Measurements from ENCODE around the gene TMC8.
A peak's percentile ranks its signal among the peaks of the same experiment; 100 is the strongest.
"Not testable (repeated sequence)": the region's sequence is repeated elsewhere in the genome, so short reads cannot be mapped to it uniquely, and the experiment has no call there.

The TMC8 gene

GRCh38 chr17:78170692-78171590, 40.4 kb downstream of the TMC8 start:
- peaks cover 41% of the 10 kb centered on the region for H3K36me3 ChIP-seq (ENCODE audit: control insufficient read depth, insufficient read depth, low read length)
- H3K9ac ChIP-seq (ENCODE audit: low read length): no peak overlapping the region
- H3K9me3 ChIP-seq (ENCODE audit: control insufficient read depth, insufficient read depth, low read depth, low read length): no peaks in the 10 kb centered on the region
- H3K27me3 ChIP-seq (ENCODE audit: control insufficient read depth, insufficient read depth, low read length): no peaks in the 10 kb centered on the region
- H3K4me1 ChIP-seq (ENCODE audit: control insufficient read depth, insufficient read depth, low read length): peaks cover 39% of the 10 kb centered on the region
- no peak overlapping the region for H3K27ac ChIP-seq (ENCODE audit: low read depth, low read length)
- no peak overlapping the region for H3K4me3 ChIP-seq (ENCODE audit: low read depth, low read length)

GRCh38 chr17:78171591-78172248, 41.1 kb downstream of the TMC8 start:
- Histone ChIP-seq H3K36me3 (ENCODE audit: control insufficient read depth, insufficient read depth, low read length) (peaks cover 46% of the 10 kb centered on the region), H3K4me1 (ENCODE audit: control insufficient read depth, insufficient read depth, low read length) (peaks cover 42% of the 10 kb centered on the region)
- not testable (repeated sequence) for H3K27me3 ChIP-seq (ENCODE audit: control insufficient read depth, insufficient read depth, low read length); H3K9me3 ChIP-seq (ENCODE audit: control insufficient read depth, insufficient read depth, low read depth, low read length); H3K27ac ChIP-seq (ENCODE audit: low read depth, low read length); H3K4me3 ChIP-seq (ENCODE audit: low read depth, low read length); H3K9ac ChIP-seq (ENCODE audit: low read length)

- Histone ChIP-seq H3K36me3 (ENCODE audit: control insufficient read depth, insufficient read depth, low read length) (peaks cover 46% of the 10 kb centered on the region), H3K9me3 (ENCODE audit: control insufficient read depth, insufficient read depth, low read depth, low read length) (no peaks in the 10 kb centered on the region), H3K9ac (ENCODE audit: low read length) (no peak overlapping the region), H3K4me1 (ENCODE audit: control insufficient read depth, insufficient read depth, low read length) (peaks cover 42% of the 10 kb centered on the region), H3K4me3 (ENCODE audit: low read depth, low read length) (no peak overlapping the region), H3K27me3 (ENCODE audit: control insufficient read depth, insufficient read depth, low read length) (no peaks in the 10 kb centered on the region), H3K27ac (ENCODE audit: low read depth, low read length) (peak overlapping the region; percentile 26; the same call in 1 of the 2 replicates)
Measured at GRCh38 chr17:78172249-78173051, 41.9 kb downstream of the TMC8 start.

DNA sequence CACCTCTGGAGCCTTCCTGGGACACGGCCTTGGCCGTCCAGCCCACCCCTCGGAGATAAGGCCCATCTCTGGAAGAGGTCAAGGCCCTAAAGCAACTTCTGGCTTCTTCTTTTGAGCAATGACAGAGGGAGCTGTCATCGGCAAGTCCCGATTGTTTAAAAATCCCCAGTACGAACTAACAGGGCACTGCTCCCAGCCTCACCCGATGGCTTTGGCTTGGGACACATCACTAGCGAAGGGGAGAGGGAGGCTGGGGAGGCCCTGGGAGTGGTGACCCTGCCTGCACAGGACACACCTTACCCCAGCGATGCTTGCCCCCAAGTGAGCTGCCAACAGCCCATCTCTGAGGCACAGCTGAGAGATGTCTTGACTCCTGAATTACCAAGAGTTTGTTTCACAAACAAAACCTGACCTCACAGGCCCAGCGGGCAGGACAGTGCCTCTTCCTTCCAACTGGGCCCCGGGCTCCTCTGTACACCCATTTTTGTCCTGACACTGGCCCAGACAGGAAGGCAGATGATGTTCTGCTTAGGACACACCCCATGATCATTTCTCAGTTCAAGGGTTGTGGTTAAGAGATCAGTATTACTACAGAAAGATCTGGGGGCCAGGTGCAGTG, 42.6 kb downstream of the TMC8 start:
- peaks cover 42% of the 10 kb centered on the region for H3K4me1 ChIP-seq (ENCODE audit: control insufficient read depth, insufficient read depth, low read length)
- H3K27me3 ChIP-seq (ENCODE audit: control insufficient read depth, insufficient read depth, low read length): no peaks in the 10 kb centered on the region
- H3K36me3 ChIP-seq (ENCODE audit: control insufficient read depth, insufficient read depth, low read length): peaks cover 48% of the 10 kb centered on the region
- no peak overlapping the region for H3K4me3 ChIP-seq (ENCODE audit: low read depth, low read length)
- H3K9ac ChIP-seq (ENCODE audit: low read length): no peak overlapping the region
- H3K9me3 ChIP-seq (ENCODE audit: control insufficient read depth, insufficient read depth, low read depth, low read length): no peaks in the 10 kb centered on the region
- peak overlapping the region; percentile 26; the same call in 1 of the 2 replicates for H3K27ac ChIP-seq (ENCODE audit: low read depth, low read length)

DNA sequence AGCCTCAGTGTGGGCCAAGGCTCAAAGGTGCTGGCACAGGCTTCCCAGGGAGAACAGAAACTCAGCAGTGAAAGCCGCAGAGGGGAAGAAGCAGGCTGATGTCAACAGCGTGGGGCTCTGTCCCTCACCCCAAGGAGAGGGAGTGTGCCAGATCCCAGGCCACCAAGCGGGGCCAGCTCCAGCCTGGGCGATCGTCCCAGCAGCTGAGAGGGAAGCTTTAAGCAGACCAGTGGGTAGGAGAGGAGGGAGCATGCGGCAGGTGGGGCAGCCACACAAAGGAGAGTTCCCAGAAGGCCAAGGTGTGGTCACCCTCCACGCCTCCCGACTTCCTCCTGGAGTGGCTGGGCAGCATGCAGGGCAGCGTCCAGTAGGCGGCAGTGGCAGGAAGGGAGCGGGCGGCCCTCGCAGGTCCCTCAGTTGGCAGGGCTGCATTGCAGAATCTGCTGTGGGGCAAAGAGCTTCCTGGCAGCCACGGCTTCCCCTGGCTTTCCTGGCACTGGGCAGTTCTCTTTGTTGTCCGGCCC, 43.8 kb downstream of the TMC8 start:
- Histone ChIP-seq H3K4me1 (ENCODE audit: control insufficient read depth, insufficient read depth, low read length) (peaks cover 39% of the 10 kb centered on the region), H3K9me3 (ENCODE audit: control insufficient read depth, insufficient read depth, low read depth, low read length) (no peaks in the 10 kb centered on the region), H3K9ac (ENCODE audit: low read length) (no peak overlapping the region), H3K4me3 (ENCODE audit: low read depth, low read length) (no peak overlapping the region), H3K27ac (ENCODE audit: low read depth, low read length) (no peak overlapping the region), H3K27me3 (ENCODE audit: control insufficient read depth, insufficient read depth, low read length) (no peaks in the 10 kb centered on the region), H3K36me3 (ENCODE audit: control insufficient read depth, insufficient read depth, low read length) (peaks cover 60% of the 10 kb centered on the region)

- Histone ChIP-seq H3K9ac (ENCODE audit: low read length) (no peak overlapping the region), H3K4me3 (ENCODE audit: low read depth, low read length) (no peak overlapping the region), H3K27me3 (ENCODE audit: control insufficient read depth, insufficient read depth, low read length) (no peaks in the 10 kb centered on the region), H3K27ac (ENCODE audit: low read depth, low read length) (no peak overlapping the region), H3K36me3 (ENCODE audit: control insufficient read depth, insufficient read depth, low read length) (peaks cover 66% of the 10 kb centered on the region), H3K9me3 (ENCODE audit: control insufficient read depth, insufficient read depth, low read depth, low read length) (no peaks in the 10 kb centered on the region), H3K4me1 (ENCODE audit: control insufficient read depth, insufficient read depth, low read length) (peaks cover 33% of the 10 kb centered on the region)
Measured at GRCh38 chr17:78174870-78175642, 44.5 kb downstream of the TMC8 start.

DNA sequence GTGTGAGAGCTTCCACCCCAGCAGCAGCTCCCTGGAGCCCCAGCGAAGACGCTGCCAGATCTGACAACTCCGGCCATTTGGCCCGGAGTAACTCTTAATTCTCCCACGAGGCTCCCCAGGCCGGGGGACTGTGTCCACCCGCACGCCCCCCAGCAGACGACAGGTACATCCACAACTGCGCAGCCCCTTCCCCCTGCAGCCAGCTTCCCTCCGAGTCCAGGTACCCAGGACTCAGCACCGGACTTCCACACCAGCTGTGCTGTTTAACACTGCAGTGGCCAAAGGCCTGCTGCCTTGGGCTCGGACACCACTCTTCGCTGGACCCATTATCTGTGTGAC, 45.0 kb downstream of the TMC8 start:
- peaks cover 72% of the 10 kb centered on the region for H3K36me3 ChIP-seq (ENCODE audit: control insufficient read depth, insufficient read depth, low read length)
- H3K9ac ChIP-seq (ENCODE audit: low read length): no peak overlapping the region
- H3K27me3 ChIP-seq (ENCODE audit: control insufficient read depth, insufficient read depth, low read length): no peaks in the 10 kb centered on the region
- H3K4me1 ChIP-seq (ENCODE audit: control insufficient read depth, insufficient read depth, low read length): peaks cover 31% of the 10 kb centered on the region
- H3K27ac ChIP-seq (ENCODE audit: low read depth, low read length): no peak overlapping the region
- H3K4me3 ChIP-seq (ENCODE audit: low read depth, low read length): no peak overlapping the region
- H3K9me3 ChIP-seq (ENCODE audit: control insufficient read depth, insufficient read depth, low read depth, low read length): no peaks in the 10 kb centered on the region

DNA sequence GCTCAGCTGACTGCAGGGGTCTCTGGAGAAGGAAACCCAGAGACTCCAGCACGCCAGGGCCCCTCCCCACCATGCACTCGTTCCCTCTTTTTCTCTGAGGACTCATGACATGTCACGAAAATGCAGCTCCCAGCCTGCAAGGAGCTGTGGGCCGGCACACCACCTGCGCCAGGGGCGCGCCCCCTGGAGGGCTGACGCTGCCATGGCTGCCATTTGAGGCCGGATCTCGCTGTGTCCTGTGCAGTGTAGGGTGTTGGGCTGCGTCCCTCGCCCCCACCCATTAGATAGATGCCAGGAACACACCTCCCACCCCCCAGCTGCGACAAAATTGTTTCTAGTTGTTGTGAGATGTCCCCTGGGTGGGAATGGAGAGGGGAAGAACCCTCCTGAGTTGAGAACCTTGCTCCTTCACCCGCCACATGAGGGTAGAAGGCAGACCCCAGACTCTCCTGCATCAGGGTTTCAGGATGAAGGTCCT, 46.0 kb downstream of the TMC8 start:
- no peak overlapping the region for H3K4me3 ChIP-seq (ENCODE audit: low read depth, low read length)
- no peaks in the 10 kb centered on the region for H3K9me3 ChIP-seq (ENCODE audit: control insufficient read depth, insufficient read depth, low read depth, low read length)
- H3K9ac ChIP-seq (ENCODE audit: low read length): no peak overlapping the region
- H3K4me1 ChIP-seq (ENCODE audit: control insufficient read depth, insufficient read depth, low read length): peaks cover 25% of the 10 kb centered on the region
- no peak overlapping the region for H3K27ac ChIP-seq (ENCODE audit: low read depth, low read length)
- no peaks in the 10 kb centered on the region for H3K27me3 ChIP-seq (ENCODE audit: control insufficient read depth, insufficient read depth, low read length)
- peaks cover 76% of the 10 kb centered on the region for H3K36me3 ChIP-seq (ENCODE audit: control insufficient read depth, insufficient read depth, low read length)

DNA sequence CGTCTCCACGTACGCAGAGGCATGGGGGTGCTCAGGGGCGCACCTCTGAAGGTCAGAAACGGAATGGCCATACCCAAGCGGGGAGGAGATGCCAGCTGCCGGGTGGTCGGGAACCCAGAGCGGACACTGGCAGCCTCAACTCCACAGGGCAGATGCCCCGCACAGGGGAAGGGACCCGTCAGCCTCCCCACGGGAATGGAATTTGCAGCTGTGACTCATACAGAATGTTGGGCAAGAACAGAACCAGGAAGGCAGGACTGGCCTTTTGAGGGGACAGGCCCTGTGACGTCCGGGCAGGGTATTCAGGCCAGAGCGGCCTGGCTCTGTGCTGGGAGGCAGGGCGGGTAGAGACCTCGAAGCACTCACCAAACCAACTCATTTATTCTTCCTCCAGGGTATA, 48.8 kb downstream of the TMC8 start:
- no peak overlapping the region for H3K27ac ChIP-seq (ENCODE audit: low read depth, low read length)
- peaks cover 7% of the 10 kb centered on the region; the same call in 1 of the 2 replicates for H3K4me1 ChIP-seq (ENCODE audit: control insufficient read depth, insufficient read depth, low read length)
- no peak overlapping the region for H3K9ac ChIP-seq (ENCODE audit: low read length)
- no peaks in the 10 kb centered on the region for H3K27me3 ChIP-seq (ENCODE audit: control insufficient read depth, insufficient read depth, low read length)
- no peaks in the 10 kb centered on the region for H3K9me3 ChIP-seq (ENCODE audit: control insufficient read depth, insufficient read depth, low read depth, low read length)
- H3K36me3 ChIP-seq (ENCODE audit: control insufficient read depth, insufficient read depth, low read length): peaks cover 84% of the 10 kb centered on the region
- H3K4me3 ChIP-seq (ENCODE audit: low read depth, low read length): no peak overlapping the region

DNA sequence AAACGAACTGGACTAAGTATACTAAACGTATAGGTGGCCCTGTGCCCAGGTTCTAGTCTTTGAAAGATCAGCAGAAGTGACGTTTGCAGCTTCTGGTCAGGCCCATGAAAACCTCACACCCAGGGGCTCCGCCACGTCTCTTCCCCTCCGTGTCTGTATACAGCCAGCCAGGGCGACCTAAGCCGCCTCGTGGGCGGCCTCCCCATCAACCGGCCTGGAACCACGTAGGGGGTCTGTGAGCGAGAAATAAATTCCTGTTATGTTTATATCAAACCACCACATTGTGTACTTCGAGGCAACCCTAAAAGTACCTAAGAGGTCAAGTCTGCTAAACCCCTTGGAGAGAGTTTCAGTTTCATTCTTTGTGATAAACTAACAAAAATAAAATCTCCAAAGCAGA, 49.5 kb downstream of the TMC8 start:
- peaks cover 10% of the 10 kb centered on the region; the same call in 1 of the 2 replicates for H3K4me1 ChIP-seq (ENCODE audit: control insufficient read depth, insufficient read depth, low read length)
- peaks cover 84% of the 10 kb centered on the region for H3K36me3 ChIP-seq (ENCODE audit: control insufficient read depth, insufficient read depth, low read length)
- H3K4me3 ChIP-seq (ENCODE audit: low read depth, low read length): no peak overlapping the region
- no peaks in the 10 kb centered on the region for H3K27me3 ChIP-seq (ENCODE audit: control insufficient read depth, insufficient read depth, low read length)
- H3K27ac ChIP-seq (ENCODE audit: low read depth, low read length): no peak overlapping the region
- no peaks in the 10 kb centered on the region for H3K9me3 ChIP-seq (ENCODE audit: control insufficient read depth, insufficient read depth, low read depth, low read length)
- H3K9ac ChIP-seq (ENCODE audit: low read length): no peak overlapping the region

All from HUES6 (cell line).